ENCODE data around the gene DUS1L.

DNA sequence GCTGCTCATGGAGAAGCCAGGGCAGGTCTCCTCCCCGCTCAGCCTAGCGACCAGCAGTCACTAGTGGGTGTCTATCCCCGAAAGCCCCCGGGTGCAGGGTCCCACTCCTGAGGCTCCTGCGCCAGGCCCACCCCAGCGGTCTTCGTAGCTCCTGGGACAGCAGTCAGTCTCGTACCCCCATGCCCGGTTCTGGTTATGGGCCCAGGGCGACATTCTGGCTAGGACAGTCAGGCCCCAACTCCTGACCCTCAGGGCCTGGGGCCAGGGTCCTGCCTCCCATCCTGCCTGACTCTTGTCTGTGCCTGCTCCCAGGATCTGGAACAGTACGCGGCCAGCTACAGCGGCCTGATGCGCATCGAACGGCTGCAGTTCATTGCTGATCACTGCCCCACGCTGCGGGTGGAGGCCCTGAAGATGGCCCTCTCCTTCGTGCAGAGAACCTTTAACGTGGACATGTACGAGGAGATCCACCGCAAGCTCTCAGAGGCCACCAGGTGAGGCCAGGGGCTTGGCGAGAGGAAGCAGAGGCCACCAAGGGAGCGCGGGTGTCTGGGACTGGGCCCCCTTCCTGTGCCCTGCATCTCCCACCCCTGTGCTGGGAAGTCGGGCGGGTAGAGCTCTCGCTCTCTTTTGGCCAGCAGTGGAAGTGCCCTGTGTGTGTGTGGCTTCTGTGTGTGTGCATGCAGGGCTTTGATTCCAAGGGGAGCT, 11.9 kb downstream of the DUS1L start:
- TF ChIP-seq, protein P1, sequence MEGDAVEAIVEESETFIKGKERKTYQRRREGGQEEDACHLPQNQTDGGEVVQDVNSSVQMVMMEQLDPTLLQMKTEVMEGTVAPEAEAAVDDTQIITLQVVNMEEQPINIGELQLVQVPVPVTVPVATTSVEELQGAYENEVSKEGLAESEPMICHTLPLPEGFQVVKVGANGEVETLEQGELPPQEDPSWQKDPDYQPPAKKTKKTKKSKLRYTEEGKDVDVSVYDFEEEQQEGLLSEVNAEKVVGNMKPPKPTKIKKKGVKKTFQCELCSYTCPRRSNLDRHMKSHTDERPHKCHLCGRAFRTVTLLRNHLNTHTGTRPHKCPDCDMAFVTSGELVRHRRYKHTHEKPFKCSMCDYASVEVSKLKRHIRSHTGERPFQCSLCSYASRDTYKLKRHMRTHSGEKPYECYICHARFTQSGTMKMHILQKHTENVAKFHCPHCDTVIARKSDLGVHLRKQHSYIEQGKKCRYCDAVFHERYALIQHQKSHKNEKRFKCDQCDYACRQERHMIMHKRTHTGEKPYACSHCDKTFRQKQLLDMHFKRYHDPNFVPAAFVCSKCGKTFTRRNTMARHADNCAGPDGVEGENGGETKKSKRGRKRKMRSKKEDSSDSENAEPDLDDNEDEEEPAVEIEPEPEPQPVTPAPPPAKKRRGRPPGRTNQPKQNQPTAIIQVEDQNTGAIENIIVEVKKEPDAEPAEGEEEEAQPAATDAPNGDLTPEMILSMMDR (IDR thresholded peaks at IDR 0.05) = no peak
- TF ChIP-seq POLR2A (IDR thresholded peaks at IDR 0.05) = no peak
